H9 (cell line): ENCODE data around the gene NAPSA. TPM values are rescaled to one million over a fixed set of nuclear protein-coding genes. Genes with fewer than 3 reads are reported as not detected.

Experiments used
- DNase-seq: peaks from one replicate; pipeline ENCODE4 v3.0.0-alpha.2; 2017
- H2AFZ ChIP-seq: one replicate; pipeline ENCODE4 v1.6.1; 2013; ENCODE audit warnings: mild to moderate bottlenecking, low read length, control low read depth, moderate library complexity
- H2AK5ac ChIP-seq: 2 replicates; pipeline ENCODE4 v1.6.1; 2013; ENCODE audit warnings: low read length, control low read depth, mixed read lengths; ENCODE audit not compliant: insufficient read length
- H2BK120ac ChIP-seq: one replicate; pipeline ENCODE4 v1.6.1; 2013; ENCODE audit warnings: low read depth, mild to moderate bottlenecking, low read length, control low read depth, inconsistent platforms; ENCODE audit not compliant: poor library complexity, severe bottlenecking
- H2BK12ac ChIP-seq: 2 replicates; pipeline ENCODE4 v1.6.1; 2013; ENCODE audit warnings: low read length, control low read depth, mixed read lengths, low read depth; ENCODE audit not compliant: insufficient read length
- H2BK15ac ChIP-seq: 2 replicates; pipeline ENCODE4 v1.6.1; 2013; ENCODE audit warnings: low read depth, low read length, control low read depth
- H2BK20ac ChIP-seq: one replicate; pipeline ENCODE4 v1.6.1; 2013; ENCODE audit warnings: low read depth, mild to moderate bottlenecking, low read length, control low read depth, inconsistent platforms; ENCODE audit not compliant: poor library complexity, severe bottlenecking
- H2BK5ac ChIP-seq: 2 replicates; pipeline ENCODE4 v1.6.1; 2013; ENCODE audit warnings: low read length, control low read depth, mixed read lengths; ENCODE audit not compliant: insufficient read length
- H3K14ac ChIP-seq: 2 replicates; pipeline ENCODE4 v1.6.1; 2013; ENCODE audit warnings: low read length, control low read depth; ENCODE audit not compliant: insufficient read depth
- H3K18ac ChIP-seq: 2 replicates; pipeline ENCODE4 v1.6.1; 2013; ENCODE audit warnings: low read depth, mild to moderate bottlenecking, mixed read lengths, low read length, control low read depth; ENCODE audit not compliant: insufficient read length
- H3K23ac ChIP-seq: 2 replicates; pipeline ENCODE4 v1.6.1; 2013; ENCODE audit warnings: low read length, control low read depth, mixed read lengths, low read depth; ENCODE audit not compliant: insufficient read length
- H3K23me2 ChIP-seq: 2 replicates; pipeline ENCODE4 v1.6.1; 2013; ENCODE audit warnings: low read depth, mild to moderate bottlenecking, mixed read lengths, low read length, control low read depth; ENCODE audit not compliant: insufficient read length, poor library complexity, severe bottlenecking
- H3K27ac ChIP-seq: 2 replicates; pipeline ENCODE4 v1.5.1; 2013; ENCODE audit warnings: low read length, control low read depth, mixed read lengths, low read depth; ENCODE audit not compliant: insufficient read length
- H3K27me3 ChIP-seq: 2 replicates; pipeline ENCODE4 v1.6.1; 2013; ENCODE audit warnings: low read length, control low read depth, inconsistent platforms; ENCODE audit not compliant: insufficient read depth
- H3K4ac ChIP-seq: 2 replicates; pipeline ENCODE4 v1.6.1; 2013; ENCODE audit warnings: low read depth, mild to moderate bottlenecking, control low read depth, inconsistent platforms, low read length, moderate library complexity
- H3K4me1 ChIP-seq: 2 replicates; pipeline ENCODE4 v1.6.1; 2013; ENCODE audit warnings: low read length, control low read depth, inconsistent platforms; ENCODE audit not compliant: insufficient read depth
- H3K4me2 ChIP-seq: 2 replicates; pipeline ENCODE4 v1.6.1; 2013; ENCODE audit warnings: low read length, control low read depth, mixed read lengths; ENCODE audit not compliant: insufficient read length, insufficient read depth
- H3K56ac ChIP-seq: 2 replicates; pipeline ENCODE4 v1.6.1; 2013; ENCODE audit warnings: low read depth, mild to moderate bottlenecking, mixed read lengths, low read length, control low read depth; ENCODE audit not compliant: insufficient read length
- H3K79me1 ChIP-seq: 2 replicates; pipeline ENCODE4 v1.6.1; 2013; ENCODE audit warnings: low read depth, mild to moderate bottlenecking, moderate library complexity, low read length, control low read depth, inconsistent platforms; ENCODE audit not compliant: insufficient read depth, poor library complexity, severe bottlenecking
- H3K79me2 ChIP-seq: 2 replicates; pipeline ENCODE4 v1.6.1; 2013; ENCODE audit warnings: low read length, control low read depth, inconsistent platforms; ENCODE audit not compliant: insufficient read depth
- H3K9ac ChIP-seq: 2 replicates; pipeline ENCODE4 v1.6.1; 2013; ENCODE audit warnings: low read length, control low read depth, mixed read lengths; ENCODE audit not compliant: insufficient read length; ENCODE audit errors: extremely low read depth
- H3K9me3 ChIP-seq: one replicate; pipeline ENCODE4 v1.6.1; 2013; ENCODE audit warnings: low read depth, low read length, inconsistent platforms; ENCODE audit not compliant: control insufficient read depth
- H3T11ph ChIP-seq: one replicate; pipeline ENCODE4 v1.6.1; 2013; ENCODE audit warnings: mild to moderate bottlenecking, low read length, control low read depth, inconsistent platforms
- H4K20me1 ChIP-seq: one replicate; pipeline ENCODE4 v1.6.1; 2013; ENCODE audit not compliant: control insufficient read depth, insufficient read length, insufficient read depth
- H4K5ac ChIP-seq: 2 replicates; pipeline ENCODE4 v1.6.1; 2013; ENCODE audit warnings: low read depth, mild to moderate bottlenecking, mixed read lengths, low read length, control low read depth; ENCODE audit not compliant: insufficient read length
- H4K8ac ChIP-seq: replicated peaks from 2 replicates; pipeline ENCODE4 v1.6.1; 2013; ENCODE audit warnings: low read length, control low read depth, mixed read lengths, low read depth; ENCODE audit not compliant: insufficient read length
- H4K91ac ChIP-seq: 2 replicates; pipeline ENCODE4 v1.6.1; 2013; ENCODE audit warnings: low read depth, mild to moderate bottlenecking, moderate library complexity, mixed read lengths, low read length, control low read depth; ENCODE audit not compliant: insufficient read length
- H3K27ac Mint-ChIP-seq, 3 experiments: 2 replicates in 2 of 3; 3 replicates in 1 of 3; pipeline ENCODE4 v1.8.0; 2020 to 2021; ENCODE audit warnings: mixed read lengths in 3 of 3, mild to moderate bottlenecking in 1 of 3, moderate library complexity in 1 of 3
- H3K27me3 Mint-ChIP-seq: 2 replicates; pipeline ENCODE4 v1.8.0; 2021; ENCODE audit warnings: low read depth, mild to moderate bottlenecking, moderate library complexity, mixed read lengths
- H3K36me3 Mint-ChIP-seq, 3 experiments: 2 replicates in 2 of 3; 3 replicates in 1 of 3; pipeline ENCODE4 v1.8.0; 2020 to 2021; ENCODE audit warnings: low read depth in 3 of 3, mixed read lengths in 3 of 3; ENCODE audit not compliant: insufficient read depth in 1 of 3
- H3K4me1 Mint-ChIP-seq, 2 experiments: 2 replicates each; pipeline ENCODE4 v1.8.0; 2020; ENCODE audit warnings: mixed read lengths in 2 of 2
- H3K4me3 Mint-ChIP-seq, 2 experiments: 2 replicates in 1 of 2; 3 replicates in 1 of 2; pipeline ENCODE4 v1.8.0; 2020 to 2021; ENCODE audit warnings: mild to moderate bottlenecking in 2 of 2, mixed read lengths in 2 of 2, moderate library complexity in 1 of 2
- H3K9me3 Mint-ChIP-seq, 2 experiments: 2 replicates in 1 of 2; 3 replicates in 1 of 2; pipeline ENCODE4 v1.8.0; 2020; ENCODE audit warnings: mild to moderate bottlenecking in 2 of 2, mixed read lengths in 2 of 2, moderate library complexity in 1 of 2
- WGBS: extraction: QIAGEN DNeasy Blood & Tissue Kit; methylation state at CpG from one replicate; pipeline ENCODE4 v1.1.7; 2013; ENCODE audit warnings: missing lambda C conversion rate, low lambda C conversion rate, mixed read lengths; ENCODE audit not compliant: insufficient read length; ENCODE audit errors: extremely low coverage; 5-methylcytosine and 5-hydroxymethylcytosine counted together
- total RNA-seq: library from RNA; stranded (reverse); gene quantifications from 2 replicates; pipeline ENCODE4 v1.2.1, GENCODE V29; 2021
- TF ChIP-seq, protein P1 (sequence below): fragments of 200-600 bp; sonication (generic); conservative IDR thresholded peaks from 3 replicates; pipeline ENCODE4 v1.8.0; 2021; ENCODE audit warnings: antibody characterized with exemption, mild to moderate bottlenecking

Gene NAPSA
- total RNA-seq, 1 experiment from 2014 or later: 0.44 TPM

DNA sequence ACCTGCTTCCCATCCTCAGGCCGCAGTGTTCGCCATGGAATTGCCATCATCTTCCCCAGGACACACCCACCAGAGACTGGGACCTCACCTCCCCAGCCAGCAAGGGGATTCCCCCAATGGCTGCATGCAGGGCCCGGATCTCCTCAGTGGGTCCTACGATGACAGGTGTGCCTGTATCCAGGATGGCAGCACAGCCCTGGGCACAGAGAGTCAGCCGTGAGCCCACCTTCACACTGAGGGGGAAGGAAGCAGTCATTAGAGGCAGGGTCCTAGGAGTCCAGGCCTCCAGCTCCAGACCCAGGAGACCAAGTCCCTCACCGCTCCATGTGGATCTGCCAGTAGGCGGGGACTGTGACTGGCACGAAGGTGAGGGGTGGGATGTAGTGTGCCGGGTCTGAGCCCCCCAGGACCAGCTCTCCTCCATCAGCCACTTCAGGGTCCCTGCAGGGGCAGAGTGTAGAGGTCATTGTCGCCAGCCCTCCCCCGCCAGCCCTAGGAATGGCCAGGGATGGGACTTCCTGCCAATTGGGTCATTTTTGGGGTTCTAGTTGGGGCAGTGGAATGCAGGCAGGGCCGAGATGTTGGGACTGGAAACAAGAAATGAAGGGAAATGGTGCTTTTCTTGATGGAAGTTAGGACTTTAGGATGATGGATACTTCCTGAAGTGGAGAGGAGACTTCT lies 30.6 kb downstream of the NAPSA start:
- Mint-ChIP-seq H3K36me3 (peaks cover 11 to 20% (median 19%) of the 10 kb centered on the region in 3 experiments), H3K9me3 (peaks cover 6 to 9% of the 10 kb centered on the region in 2 experiments), H3K4me3 (peak overlapping the region; percentile 89 to 94), H3K4me1 (peaks cover 30 to 41% of the 10 kb centered on the region in 2 experiments), H3K27me3 (peaks cover 15% of the 10 kb centered on the region), H3K27ac (no peak overlapping the region)
- H3T11ph ChIP-seq: no peak overlapping the region
- no peaks in the 10 kb centered on the region for H4K20me1 ChIP-seq
- no peaks in the 10 kb centered on the region for H3K79me1 ChIP-seq
- no peak overlapping the region for H2BK15ac ChIP-seq
- no peak overlapping the region for H3K23ac ChIP-seq
- H3K79me2 ChIP-seq: no peaks in the 10 kb centered on the region
- no peak overlapping the region for H3K4ac ChIP-seq
- no peak overlapping the region for H3K14ac ChIP-seq
- no peak overlapping the region for H4K5ac ChIP-seq
- no peak overlapping the region for H3K27ac ChIP-seq
- no peak overlapping the region for H2BK120ac ChIP-seq
- H4K8ac ChIP-seq: no peak overlapping the region
- H2AK5ac ChIP-seq: no peak overlapping the region
- no peaks in the 10 kb centered on the region for H3K9me3 ChIP-seq
- H3K4me1 ChIP-seq: peaks cover 4% of the 10 kb centered on the region; the same call in 1 of the 2 replicates
- no peak overlapping the region for H2BK5ac ChIP-seq
- H4K91ac ChIP-seq: no peak overlapping the region
- no peak overlapping the region for H3K9ac ChIP-seq
- no peak overlapping the region for H3K4me2 ChIP-seq
- peaks cover 23% of the 10 kb centered on the region for H3K23me2 ChIP-seq
- no peak overlapping the region for H2BK20ac ChIP-seq
- no peak overlapping the region for H2AFZ ChIP-seq
- H3K56ac ChIP-seq: no peak overlapping the region
- no peaks in the 10 kb centered on the region for H3K27me3 ChIP-seq
- no CpG with 5 or more reads among the region's 12 CpGs for WGBS
- no peak overlapping the region for H2BK12ac ChIP-seq
- no peak for DNase-seq
- no peak overlapping the region for H3K18ac ChIP-seq
- TF ChIP-seq, protein P1, sequence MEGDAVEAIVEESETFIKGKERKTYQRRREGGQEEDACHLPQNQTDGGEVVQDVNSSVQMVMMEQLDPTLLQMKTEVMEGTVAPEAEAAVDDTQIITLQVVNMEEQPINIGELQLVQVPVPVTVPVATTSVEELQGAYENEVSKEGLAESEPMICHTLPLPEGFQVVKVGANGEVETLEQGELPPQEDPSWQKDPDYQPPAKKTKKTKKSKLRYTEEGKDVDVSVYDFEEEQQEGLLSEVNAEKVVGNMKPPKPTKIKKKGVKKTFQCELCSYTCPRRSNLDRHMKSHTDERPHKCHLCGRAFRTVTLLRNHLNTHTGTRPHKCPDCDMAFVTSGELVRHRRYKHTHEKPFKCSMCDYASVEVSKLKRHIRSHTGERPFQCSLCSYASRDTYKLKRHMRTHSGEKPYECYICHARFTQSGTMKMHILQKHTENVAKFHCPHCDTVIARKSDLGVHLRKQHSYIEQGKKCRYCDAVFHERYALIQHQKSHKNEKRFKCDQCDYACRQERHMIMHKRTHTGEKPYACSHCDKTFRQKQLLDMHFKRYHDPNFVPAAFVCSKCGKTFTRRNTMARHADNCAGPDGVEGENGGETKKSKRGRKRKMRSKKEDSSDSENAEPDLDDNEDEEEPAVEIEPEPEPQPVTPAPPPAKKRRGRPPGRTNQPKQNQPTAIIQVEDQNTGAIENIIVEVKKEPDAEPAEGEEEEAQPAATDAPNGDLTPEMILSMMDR: no peak
